Skeletal muscle satellite cell (primary cell): ENCODE results near the gene FMN1.

Experiments
- H3K27me3 ChIP-seq: 2 replicates; pipeline ENCODE4 v1.7.0; 2013; ENCODE audit warnings: low read length; ENCODE audit not compliant: control insufficient read depth, insufficient read depth
- H3K36me3 ChIP-seq: 2 replicates; pipeline ENCODE4 v1.7.0; 2013; ENCODE audit warnings: mild to moderate bottlenecking, control low read depth, low read length; ENCODE audit not compliant: insufficient read depth
- H3K4me1 ChIP-seq: 2 replicates; pipeline ENCODE4 v1.7.0; 2013; ENCODE audit warnings: low read length; ENCODE audit not compliant: control insufficient read depth, insufficient read depth
- H3K4me2 ChIP-seq: 2 replicates; pipeline ENCODE4 v1.7.0; 2013; ENCODE audit warnings: mild to moderate bottlenecking, low read length
- H3K4me3 ChIP-seq: 2 replicates; pipeline ENCODE4 v1.7.0; 2013; ENCODE audit warnings: low read length
- H3K9ac ChIP-seq: 2 replicates; pipeline ENCODE4 v1.7.0; 2013; ENCODE audit warnings: mild to moderate bottlenecking, low read depth, low read length, moderate library complexity
- H3K9me3 ChIP-seq: replicated peaks from 2 replicates; pipeline ENCODE4 v1.7.0; 2013; ENCODE audit warnings: mild to moderate bottlenecking, control low read depth, low read length

Gene FMN1

GRCh38 chr15:33197636-33198035 lies 3.1 kb upstream of the FMN1 start:
- H3K9ac ChIP-seq = no peak overlapping the region
- peaks cover 38% of the 10 kb centered on the region for H3K27me3 ChIP-seq
- H3K4me2 ChIP-seq = no peak overlapping the region
- H3K4me3 ChIP-seq = no peak overlapping the region
- H3K9me3 ChIP-seq = no peaks in the 10 kb centered on the region
- no peaks in the 10 kb centered on the region for H3K36me3 ChIP-seq
- peaks cover 9% of the 10 kb centered on the region for H3K4me1 ChIP-seq

- Histone ChIP-seq H3K4me2 (peak overlapping the region; percentile 87), H3K4me3 (peak overlapping the region; percentile 74)
Measured at GRCh38 chr15:33194237-33194636, 277 bp downstream of the FMN1 start.

GRCh38 chr15:33191591-33191990 lies 2.9 kb downstream of the FMN1 start:
- Histone ChIP-seq H3K36me3 (no peaks in the 10 kb centered on the region), H3K27me3 (peaks cover 51% of the 10 kb centered on the region), H3K4me3 (no peak overlapping the region), H3K9me3 (no peaks in the 10 kb centered on the region), H3K4me2 (no peak overlapping the region), H3K9ac (no peak overlapping the region), H3K4me1 (peaks cover 3% of the 10 kb centered on the region)

More at GRCh38 chr15:33194237-33194636, 277 bp downstream of the FMN1 start:
- peaks cover 3% of the 10 kb centered on the region for H3K4me1 ChIP-seq
- H3K27me3 ChIP-seq = peaks cover 40% of the 10 kb centered on the region
- no peak overlapping the region for H3K9ac ChIP-seq
- no peaks in the 10 kb centered on the region for H3K9me3 ChIP-seq
- no peaks in the 10 kb centered on the region for H3K36me3 ChIP-seq

GRCh38 chr15:33190539-33190938 lies 4.0 kb downstream of the FMN1 start:
- H3K9me3 ChIP-seq = no peaks in the 10 kb centered on the region
- H3K36me3 ChIP-seq = no peaks in the 10 kb centered on the region
- H3K4me2 ChIP-seq = no peak overlapping the region
- H3K27me3 ChIP-seq = peaks cover 52% of the 10 kb centered on the region
- no peak overlapping the region for H3K4me3 ChIP-seq
- no peak overlapping the region for H3K9ac ChIP-seq
- H3K4me1 ChIP-seq = peaks cover 3% of the 10 kb centered on the region

GRCh38 chr15:33188641-33189257 lies 5.8 kb downstream of the FMN1 start:
- Histone ChIP-seq H3K9ac (no peak overlapping the region), H3K4me3 (no peak overlapping the region), H3K27me3 (peaks cover 50% of the 10 kb centered on the region), H3K4me2 (no peak overlapping the region), H3K9me3 (no peaks in the 10 kb centered on the region), H3K4me1 (no peaks in the 10 kb centered on the region), H3K36me3 (no peaks in the 10 kb centered on the region)

- no peak overlapping the region for H3K4me3 ChIP-seq
- peaks cover 44% of the 10 kb centered on the region for H3K27me3 ChIP-seq
- H3K9ac ChIP-seq = no peak overlapping the region
- no peak overlapping the region for H3K4me2 ChIP-seq
- H3K4me1 ChIP-seq = no peaks in the 10 kb centered on the region
- no peaks in the 10 kb centered on the region for H3K36me3 ChIP-seq
- no peaks in the 10 kb centered on the region for H3K9me3 ChIP-seq
Measured at GRCh38 chr15:33188159-33188558, 6.4 kb downstream of the FMN1 start.

GRCh38 chr15:33183334-33183733 lies 11.2 kb downstream of the FMN1 start:
- Histone ChIP-seq H3K9ac (no peak overlapping the region), H3K4me1 (no peaks in the 10 kb centered on the region), H3K4me2 (no peak overlapping the region), H3K36me3 (no peaks in the 10 kb centered on the region), H3K4me3 (no peak overlapping the region), H3K27me3 (peaks cover 8% of the 10 kb centered on the region), H3K9me3 (no peaks in the 10 kb centered on the region)

GRCh38 chr15:33182926-33183325 lies 11.6 kb downstream of the FMN1 start:
- H3K4me3 ChIP-seq = no peak overlapping the region
- H3K9me3 ChIP-seq = no peaks in the 10 kb centered on the region
- peaks cover 8% of the 10 kb centered on the region for H3K27me3 ChIP-seq
- no peaks in the 10 kb centered on the region for H3K4me1 ChIP-seq
- no peaks in the 10 kb centered on the region for H3K36me3 ChIP-seq
- H3K4me2 ChIP-seq = no peak overlapping the region
- no peak overlapping the region for H3K9ac ChIP-seq

- no peaks in the 10 kb centered on the region for H3K4me1 ChIP-seq
- no peaks in the 10 kb centered on the region for H3K36me3 ChIP-seq
- no peak overlapping the region for H3K9ac ChIP-seq
- peaks cover 4% of the 10 kb centered on the region for H3K27me3 ChIP-seq
- no peak overlapping the region for H3K4me3 ChIP-seq
- no peaks in the 10 kb centered on the region for H3K9me3 ChIP-seq
- H3K4me2 ChIP-seq = no peak overlapping the region
Measured at GRCh38 chr15:33182278-33182905, 12.1 kb downstream of the FMN1 start.

GRCh38 chr15:33179874-33180273 lies 14.6 kb downstream of the FMN1 start:
- Histone ChIP-seq H3K9ac (no peak overlapping the region), H3K9me3 (no peaks in the 10 kb centered on the region), H3K4me3 (no peak overlapping the region), H3K27me3 (no peaks in the 10 kb centered on the region), H3K36me3 (no peaks in the 10 kb centered on the region), H3K4me1 (no peaks in the 10 kb centered on the region), H3K4me2 (no peak overlapping the region)

- Histone ChIP-seq H3K9ac (no peak overlapping the region), H3K4me1 (no peaks in the 10 kb centered on the region), H3K4me2 (no peak overlapping the region), H3K4me3 (no peak overlapping the region), H3K9me3 (no peaks in the 10 kb centered on the region), H3K27me3 (no peaks in the 10 kb centered on the region), H3K36me3 (no peaks in the 10 kb centered on the region)
Measured at GRCh38 chr15:33171202-33171601, 23.3 kb downstream of the FMN1 start.

GRCh38 chr15:33169625-33170024 lies 24.9 kb downstream of the FMN1 start:
- no peaks in the 10 kb centered on the region for H3K4me1 ChIP-seq
- no peaks in the 10 kb centered on the region for H3K36me3 ChIP-seq
- no peak overlapping the region for H3K4me3 ChIP-seq
- peaks cover 4% of the 10 kb centered on the region for H3K27me3 ChIP-seq
- no peak overlapping the region for H3K9ac ChIP-seq
- no peaks in the 10 kb centered on the region for H3K9me3 ChIP-seq
- no peak overlapping the region for H3K4me2 ChIP-seq
